ENCODE measurements around the gene ELF1.

The ELF1 gene

GRCh38 chr13:40992678-40993518, 26.2 kb downstream of the ELF1 start:
- Histone ChIP-seq H3K9ac (no peak overlapping the region), H2AFZ (no peak overlapping the region), H3K4me1 (peaks cover 2% of the 10 kb centered on the region), H3K4me3 (ENCODE audit: low read depth, low read length) (no peak overlapping the region), H3K27ac (peak overlapping the region; percentile 92), H3K9me3 (ENCODE audit: control insufficient read depth, low read length) (no peaks in the 10 kb centered on the region), H3K36me3 (ENCODE audit: control insufficient read depth, insufficient read depth, low read length) (no peaks in the 10 kb centered on the region), H3K79me2 (peaks cover 5% of the 10 kb centered on the region), H3K4me2 (ENCODE audit: low read length) (no peak overlapping the region), H3K27me3 (ENCODE audit: control insufficient read depth, insufficient read depth, low read length) (no peaks in the 10 kb centered on the region)
- no peak for TF ChIP-seq CTCF (IDR thresholded peaks at IDR 0.05)

DNA sequence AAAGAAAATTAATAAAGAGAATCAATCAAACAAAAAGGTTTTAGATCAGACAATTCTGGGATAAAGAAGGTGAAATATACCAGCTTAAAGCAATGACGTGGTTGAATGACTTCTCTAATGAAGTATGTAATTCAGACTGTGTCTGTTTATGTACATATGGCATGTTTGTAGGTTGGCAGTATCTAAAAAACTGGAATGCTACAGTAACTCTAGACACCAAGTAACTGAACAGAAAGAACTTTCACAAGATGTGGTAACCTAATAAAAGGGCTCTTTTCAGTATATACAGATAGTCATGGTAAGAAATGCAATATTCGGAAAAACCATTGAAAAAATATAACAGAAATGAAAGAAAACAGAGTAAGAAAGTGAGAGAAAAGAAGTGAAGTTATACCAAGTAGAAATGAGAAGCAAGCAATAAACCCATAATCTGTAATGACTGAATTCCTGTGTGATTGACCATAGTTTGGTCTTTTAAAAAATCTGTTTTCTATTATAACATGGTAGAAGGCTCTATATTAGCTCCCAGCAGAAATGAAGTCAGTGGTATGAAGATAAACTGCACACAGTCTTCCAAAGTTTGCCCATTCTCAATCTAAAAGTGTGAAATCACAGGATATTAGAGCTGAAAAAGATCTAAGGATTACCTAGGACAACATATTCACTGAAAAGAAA, 31.4 kb downstream of the ELF1 start:
- H3K36me3 ChIP-seq (ENCODE audit: control insufficient read depth, insufficient read depth, low read length) = no peaks in the 10 kb centered on the region
- TF ChIP-seq CTCF (IDR thresholded peaks at IDR 0.05) = no peak
- H3K4me1 ChIP-seq = peaks cover 8% of the 10 kb centered on the region

GRCh38 chr13:40986101-40986856, 32.8 kb downstream of the ELF1 start:
- no peak for TF ChIP-seq CTCF (IDR thresholded peaks at IDR 0.05)
- Histone ChIP-seq H3K4me1 (peaks cover 8% of the 10 kb centered on the region), H3K4me3 (ENCODE audit: low read depth, low read length) (no peak overlapping the region), H3K9ac (no peak overlapping the region), H3K36me3 (ENCODE audit: control insufficient read depth, insufficient read depth, low read length) (no peaks in the 10 kb centered on the region), H3K9me3 (ENCODE audit: control insufficient read depth, low read length) (no peaks in the 10 kb centered on the region), H2AFZ (no peak overlapping the region), H3K27me3 (ENCODE audit: control insufficient read depth, insufficient read depth, low read length) (no peaks in the 10 kb centered on the region), H3K27ac (peak overlapping the region; percentile 80), H3K79me2 (peaks cover 5% of the 10 kb centered on the region), H3K4me2 (ENCODE audit: low read length) (peak overlapping the region; percentile 6)

More for the DNA sequence above, 31.4 kb downstream of the ELF1 start:
- H3K4me2 ChIP-seq (ENCODE audit: low read length) = no peak overlapping the region
- no peak overlapping the region for H3K4me3 ChIP-seq (ENCODE audit: low read depth, low read length)
- H3K27me3 ChIP-seq (ENCODE audit: control insufficient read depth, insufficient read depth, low read length) = no peaks in the 10 kb centered on the region
- H3K9ac ChIP-seq = no peak overlapping the region
- no peaks in the 10 kb centered on the region for H3K9me3 ChIP-seq (ENCODE audit: control insufficient read depth, low read length)
- H3K79me2 ChIP-seq = peaks cover 5% of the 10 kb centered on the region
- no peak overlapping the region for H2AFZ ChIP-seq
- H3K27ac ChIP-seq = no peak overlapping the region

- H3K9ac ChIP-seq = no peak overlapping the region
- H3K27me3 ChIP-seq (ENCODE audit: control insufficient read depth, insufficient read depth, low read length) = no peaks in the 10 kb centered on the region
- H3K4me2 ChIP-seq (ENCODE audit: low read length) = peak overlapping the region; percentile 11
- H3K79me2 ChIP-seq = peaks cover 5% of the 10 kb centered on the region
- H3K9me3 ChIP-seq (ENCODE audit: control insufficient read depth, low read length) = no peaks in the 10 kb centered on the region
- peaks cover 8% of the 10 kb centered on the region for H3K4me1 ChIP-seq
- no peaks in the 10 kb centered on the region for H3K36me3 ChIP-seq (ENCODE audit: control insufficient read depth, insufficient read depth, low read length)
- no peak for TF ChIP-seq CTCF (IDR thresholded peaks at IDR 0.05)
- peak overlapping the region; percentile 23 for H3K4me3 ChIP-seq (ENCODE audit: low read depth, low read length)
- no peak overlapping the region for H2AFZ ChIP-seq
- peak overlapping the region; percentile 80 for H3K27ac ChIP-seq
Measured at GRCh38 chr13:40985381-40986100, 33.6 kb downstream of the ELF1 start.

All from parathyroid adenoma (tissue), 2 donors.